Ovary (tissue), 9 donors: Measurements from ENCODE around the gene IZUMO1. TPM values are rescaled to one million over a fixed set of nuclear protein-coding genes. Genes with fewer than 3 reads are reported as not detected.
A peak's percentile ranks its signal among the peaks of the same experiment; 100 is the strongest.

Source experiments
- DNase-seq, 5 donors: peaks; one replicate each; pipeline ENCODE4 v3.0.0-alpha.2; 2019 to 2020
- H3K27ac ChIP-seq, 2 donors: fragments of 200-600 bp; one replicate each; pipeline versions ENCODE4 v1.5.1 to v1.8.0; 2019 to 2022
- H3K27me3 ChIP-seq: fragments of 200-600 bp; one replicate; pipeline ENCODE4 v1.8.0; 2022
- H3K36me3 ChIP-seq: fragments of 200-600 bp; sonication (generic); one replicate; pipeline ENCODE4 v1.5.1; 2019
- H3K4me1 ChIP-seq: one replicate; pipeline ENCODE4 v1.8.1; 2013; ENCODE audit warnings: mild to moderate bottlenecking, moderate library complexity; ENCODE audit not compliant: insufficient read depth
- H3K4me3 ChIP-seq: fragments of 200-600 bp; sonication (generic); one replicate; pipeline ENCODE4 v1.5.1; 2017
- H3K9me3 ChIP-seq, 2 donors: fragments of 200-600 bp in 1 of 2; sonication (generic) in 1 of 2; one replicate each; pipeline versions ENCODE4 v1.5.1 to v1.8.1; 2013 to 2019; ENCODE audit warnings: mild to moderate bottlenecking in 1 of 2, moderate library complexity in 1 of 2
- EP300 ChIP-seq: sonication (generic); formaldehyde crosslinking; IDR thresholded peaks from one replicate; pipeline ENCODE4 v1.6.1; 2017; ENCODE audit warnings: antibody characterized with exemption
- POLR2A ChIP-seq: fragments of 450-650 bp; IDR thresholded peaks from one replicate; pipeline ENCODE4 v1.6.1; 2017; ENCODE audit warnings: antibody characterized with exemption, mild to moderate bottlenecking, moderate library complexity
- WGBS, 3 donors: extraction: QIAGEN DNeasy Blood & Tissue Kit in 1 of 3; methylation state at CpG; one replicate each; pipeline versions ENCODE4 v1.1.5 to v1.1.7; 2013 to 2017; 5-methylcytosine and 5-hydroxymethylcytosine counted together
- intact Hi-C, 4 donors: fragments of 100-400 bp; cut with DNase I; formaldehyde crosslinking; loops; one replicate each; pipeline versions ENCODE4 v1.11.0 to v1.15.1; 2022 to 2023
- polyA plus RNA-seq, 2 donors: library from polyadenylated mRNA; stranded (reverse); fragments of 200-250 nt in 1 of 2; fragments of 350-450 nt in 1 of 2; fragmentation: Illumina TruSeq in 1 of 2; extraction: RNeasy Lipid Tissue Mini Kit (QIAGEN cat#74804) in 1 of 2; gene quantifications; one replicate each; pipeline ENCODE4 v1.2.3, GENCODE V29; 2013 to 2014
- total RNA-seq, 7 donors: library from RNA; depleted of rRNA in 2 of 7; stranded (reverse); fragments of >200 nt in 2 of 7; fragmentation: NEBNext Ultra II Directional in 3 of 7; extraction: Animal tissue kit (Norgen Biotek cat#: 25700) in 3 of 7; gene quantifications; one replicate each; pipeline versions ENCODE4 v1.1.0 to v1.2.4, GENCODE V29; 2016 to 2023
- TF ChIP-seq, protein P1 (sequence below), 3 donors: fragments of 450-650 bp in 2 of 3; fragments of 200-600 bp in 1 of 3; IDR thresholded peaks; one replicate each; pipeline versions ENCODE4 v1.5.1 to v1.8.0; 2016 to 2022; ENCODE audit warnings: antibody characterized with exemption in 3 of 3, mild to moderate bottlenecking in 1 of 3
- donor health status: DM: no; HTN: no; CAD: no; lungs with moderate emphysema.
- donor health status: DM: no; HTN: no; CAD: no.
- donor health status: Bipolar disorder and iron deficiency.
- donor health status: DM: yes; HTN: yes; CAD: no.
- donor health status: DM: no; HTN: no; CAD: no.
- donor health status: DM: yes; HTN: yes; CAD: no.

Gene IZUMO1
- total and polyA plus RNA-seq, 9 donors, result 0.08 to 0.67 (median 0.12) TPM; not detected in 5

DNA sequence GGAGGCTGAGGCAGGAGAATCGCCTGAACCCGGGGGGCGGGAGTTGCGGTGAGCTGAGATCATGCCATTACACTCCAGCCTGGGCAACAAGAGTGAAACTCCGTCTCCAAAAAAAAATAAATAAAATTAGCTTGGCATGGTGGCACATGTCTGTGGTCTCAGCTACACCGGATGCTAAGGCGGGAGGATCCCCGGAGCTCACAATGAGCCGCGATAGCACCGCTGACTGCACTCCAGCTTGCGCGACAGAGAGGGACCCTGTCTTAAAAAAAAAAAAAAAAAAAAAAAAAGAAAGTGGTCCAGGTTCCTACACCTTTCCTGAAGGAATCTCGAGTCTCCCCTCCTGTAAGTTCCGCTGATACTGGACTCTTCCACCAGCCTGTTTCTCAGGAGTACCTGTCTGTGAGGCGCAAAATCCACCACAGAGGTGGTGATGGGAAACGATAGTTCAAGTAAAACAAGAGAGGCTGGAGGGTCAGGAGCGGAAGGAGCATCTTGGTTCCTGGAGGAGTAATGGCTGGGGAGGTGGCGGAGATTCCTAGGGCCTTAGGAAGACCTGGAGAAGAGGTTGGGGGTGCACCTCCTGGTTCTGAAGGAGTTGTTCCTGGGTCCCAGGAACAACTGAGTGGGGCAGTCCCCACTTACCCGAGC lies 5.3 kb upstream of the IZUMO1 start:
- TF ChIP-seq POLR2A (no peak), EP300 (no peak)
- TF ChIP-seq, protein P1, sequence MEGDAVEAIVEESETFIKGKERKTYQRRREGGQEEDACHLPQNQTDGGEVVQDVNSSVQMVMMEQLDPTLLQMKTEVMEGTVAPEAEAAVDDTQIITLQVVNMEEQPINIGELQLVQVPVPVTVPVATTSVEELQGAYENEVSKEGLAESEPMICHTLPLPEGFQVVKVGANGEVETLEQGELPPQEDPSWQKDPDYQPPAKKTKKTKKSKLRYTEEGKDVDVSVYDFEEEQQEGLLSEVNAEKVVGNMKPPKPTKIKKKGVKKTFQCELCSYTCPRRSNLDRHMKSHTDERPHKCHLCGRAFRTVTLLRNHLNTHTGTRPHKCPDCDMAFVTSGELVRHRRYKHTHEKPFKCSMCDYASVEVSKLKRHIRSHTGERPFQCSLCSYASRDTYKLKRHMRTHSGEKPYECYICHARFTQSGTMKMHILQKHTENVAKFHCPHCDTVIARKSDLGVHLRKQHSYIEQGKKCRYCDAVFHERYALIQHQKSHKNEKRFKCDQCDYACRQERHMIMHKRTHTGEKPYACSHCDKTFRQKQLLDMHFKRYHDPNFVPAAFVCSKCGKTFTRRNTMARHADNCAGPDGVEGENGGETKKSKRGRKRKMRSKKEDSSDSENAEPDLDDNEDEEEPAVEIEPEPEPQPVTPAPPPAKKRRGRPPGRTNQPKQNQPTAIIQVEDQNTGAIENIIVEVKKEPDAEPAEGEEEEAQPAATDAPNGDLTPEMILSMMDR (IDR thresholded peaks at IDR 0.05), result no peak
- no peak for DNase-seq
- intact Hi-C loops, result no loop called here
- Histone ChIP-seq H3K4me3 (peak overlapping the region; percentile 9), H3K9me3 (no peaks in the 10 kb centered on the region), H3K27ac (no peak overlapping the region), H3K4me1 (peaks cover 2% of the 10 kb centered on the region), H3K27me3 (no peaks in the 10 kb centered on the region), H3K36me3 (no peaks in the 10 kb centered on the region)
- WGBS, 3 donors, result 14 to 20% (median 16%) methylated on average over 20 of the region's 20 CpGs

DNA sequence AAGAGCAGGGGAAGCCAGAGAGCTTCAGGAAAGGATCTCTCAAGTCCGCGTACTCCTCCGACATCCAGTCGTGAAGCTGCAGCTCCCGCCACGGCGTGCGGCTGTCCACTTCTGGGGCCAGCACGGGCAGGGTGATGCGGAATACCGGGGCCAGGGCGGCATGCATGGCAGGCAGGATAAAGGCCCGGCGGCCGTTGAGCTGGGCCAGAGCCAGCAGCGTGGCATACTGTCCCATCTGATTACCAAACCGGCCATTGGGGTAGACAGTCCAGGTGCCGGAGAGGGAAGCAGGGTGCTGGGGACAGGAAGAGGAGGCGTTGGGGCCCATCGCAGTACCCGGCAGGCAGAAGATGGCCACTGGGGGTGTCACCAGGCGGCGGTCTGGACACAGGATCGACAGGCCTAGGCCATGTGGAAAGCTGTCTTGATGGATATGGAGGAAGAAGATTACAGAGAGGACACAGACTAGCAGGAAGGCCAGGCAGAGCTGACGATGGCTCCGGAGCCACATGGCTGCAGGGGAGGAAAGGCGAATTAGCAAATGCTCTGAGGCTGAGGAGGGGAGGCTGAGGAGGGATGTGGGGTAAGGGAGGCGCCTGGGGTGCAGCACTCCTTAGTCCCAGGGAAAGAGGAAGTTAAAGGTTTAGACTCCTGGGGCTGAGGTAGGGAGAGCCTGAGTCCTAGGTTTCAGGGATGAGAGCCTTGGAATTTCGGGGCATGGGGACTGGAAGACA lies 4.2 kb upstream of the IZUMO1 start:
- no peaks in the 10 kb centered on the region for H3K36me3 ChIP-seq
- intact Hi-C loops, result no loop called here
- H3K4me3 ChIP-seq, result no peak overlapping the region
- 83 to 91% (median 87%) methylated on average over 29 of the region's 29 CpGs for WGBS, 3 donors
- no peaks in the 10 kb centered on the region for H3K9me3 ChIP-seq
- H3K27ac ChIP-seq, result no peak overlapping the region
- no peak for DNase-seq
- TF ChIP-seq POLR2A (no peak), EP300 (no peak)
- TF ChIP-seq, protein P1 (IDR thresholded peaks at IDR 0.05), result no peak
- H3K4me1 ChIP-seq, result peaks cover 4% of the 10 kb centered on the region
- H3K27me3 ChIP-seq, result no peaks in the 10 kb centered on the region

DNA sequence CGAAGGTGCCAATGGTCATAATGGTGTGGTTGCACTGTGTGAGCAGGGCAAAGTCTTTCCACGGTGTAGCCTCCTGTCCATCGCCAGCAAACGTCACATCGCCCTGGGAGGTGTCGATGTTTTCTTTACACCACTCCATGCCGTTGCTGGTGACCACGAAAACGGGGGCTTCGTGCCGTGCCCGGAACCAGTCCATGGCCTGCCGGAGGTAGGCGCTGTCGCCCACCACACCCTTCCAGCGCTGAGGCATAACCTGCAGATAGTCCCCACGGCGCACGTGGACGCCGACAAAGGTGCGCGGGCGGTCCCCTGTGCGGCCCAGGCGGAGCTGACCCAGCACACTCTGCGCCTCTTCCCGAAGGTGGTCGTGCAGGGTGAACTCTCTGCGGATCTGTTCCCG lies 3.6 kb upstream of the IZUMO1 start:
- Histone ChIP-seq H3K9me3 (no peaks in the 10 kb centered on the region), H3K36me3 (no peaks in the 10 kb centered on the region), H3K27me3 (no peaks in the 10 kb centered on the region), H3K4me3 (no peak overlapping the region), H3K27ac (no peak overlapping the region), H3K4me1 (peaks cover 4% of the 10 kb centered on the region)
- intact Hi-C loops, result no loop called here
- WGBS, 3 donors, result 89 to 94% (median 92%) methylated on average over 29 to 31 of the region's 31 CpGs
- DNase-seq, result no peak
- TF ChIP-seq EP300 (no peak), POLR2A (no peak)
- TF ChIP-seq, protein P1 (IDR thresholded peaks at IDR 0.05), result no peak

DNA sequence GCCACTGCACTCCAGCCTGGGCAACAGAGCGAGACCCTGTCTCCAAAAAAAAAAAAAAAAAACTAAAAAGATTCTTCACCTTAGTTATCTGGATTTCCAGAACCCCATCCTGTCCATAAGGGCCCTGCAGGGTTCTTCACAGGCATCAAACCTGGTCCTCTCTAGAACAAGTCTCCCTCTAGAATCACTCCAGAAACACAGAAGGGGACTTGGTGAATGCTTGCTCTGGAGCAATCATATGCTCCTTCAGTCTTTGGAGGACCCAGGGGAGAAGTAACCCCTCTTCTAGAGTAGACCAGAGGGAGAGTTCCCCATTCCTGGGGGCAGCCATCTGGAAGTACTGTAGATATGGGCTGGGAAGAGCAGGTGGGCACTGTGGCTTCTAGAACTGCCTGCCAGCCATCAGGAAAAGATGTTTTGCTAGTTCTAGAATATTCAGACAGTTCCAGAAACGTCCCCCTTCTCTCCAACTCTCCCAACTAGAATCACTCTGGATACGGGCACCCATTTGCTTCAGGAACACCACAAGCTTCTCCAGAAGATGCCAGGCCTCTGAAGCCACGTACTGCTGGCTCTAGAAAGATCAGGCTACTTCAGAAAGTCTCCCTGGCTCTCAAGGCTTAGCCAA lies 3.0 kb upstream of the IZUMO1 start:
- no peak overlapping the region for H3K4me3 ChIP-seq
- H3K9me3 ChIP-seq, result no peaks in the 10 kb centered on the region
- H3K4me1 ChIP-seq, result peaks cover 4% of the 10 kb centered on the region
- no peaks in the 10 kb centered on the region for H3K36me3 ChIP-seq
- no peak for DNase-seq
- H3K27ac ChIP-seq, result no peak overlapping the region
- no peaks in the 10 kb centered on the region for H3K27me3 ChIP-seq
- intact Hi-C loops, result no loop called here
- TF ChIP-seq POLR2A, result no peak
- TF ChIP-seq, protein P1 (IDR thresholded peaks at IDR 0.05), result no peak
- TF ChIP-seq EP300, result no peak
- WGBS, 3 donors, result 57 to 69% (median 66%) methylated on average over 4 of the region's 4 CpGs
